NOMO-1 (cell line): ENCODE results near the gene GOLM1.

ENCODE experiments used
- DNase-seq, 2 experiments: peaks; one replicate each; lab custom pipeline; 2025; ENCODE audit not compliant: unreplicated experiment in 2 of 2; lab: John Stamatoyannopoulos, UW

The GOLM1 gene

GRCh38 chr9:86046930-86047341 is 52.4 kb downstream of the GOLM1 start:
- no peak for DNase-seq

- no peak for DNase-seq
Measured at GRCh38 chr9:86046071-86046636, 53.2 kb downstream of the GOLM1 start.

GRCh38 chr9:86045654-86046053 is 53.7 kb downstream of the GOLM1 start:
- DNase-seq, result no peak

DNA sequence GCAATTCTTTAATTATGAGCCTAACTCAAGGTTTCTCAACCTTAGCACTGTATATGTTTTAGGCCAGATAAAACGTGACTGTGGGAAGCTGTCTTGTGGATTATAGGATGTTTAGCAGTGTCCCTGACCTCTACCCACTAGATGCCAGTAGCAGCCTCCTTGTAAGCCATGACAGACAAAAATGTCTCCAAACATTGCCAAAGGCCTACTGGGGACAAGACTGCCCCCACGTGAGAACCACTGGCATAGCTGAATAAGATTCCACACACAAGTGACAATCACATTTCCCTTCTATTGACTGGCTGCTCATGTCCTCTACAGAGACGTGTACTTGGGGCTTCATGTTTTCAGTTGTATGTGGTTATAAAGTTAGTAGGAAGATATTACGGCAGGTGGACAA is 55.4 kb downstream of the GOLM1 start:
- DNase-seq, result no peak

DNA sequence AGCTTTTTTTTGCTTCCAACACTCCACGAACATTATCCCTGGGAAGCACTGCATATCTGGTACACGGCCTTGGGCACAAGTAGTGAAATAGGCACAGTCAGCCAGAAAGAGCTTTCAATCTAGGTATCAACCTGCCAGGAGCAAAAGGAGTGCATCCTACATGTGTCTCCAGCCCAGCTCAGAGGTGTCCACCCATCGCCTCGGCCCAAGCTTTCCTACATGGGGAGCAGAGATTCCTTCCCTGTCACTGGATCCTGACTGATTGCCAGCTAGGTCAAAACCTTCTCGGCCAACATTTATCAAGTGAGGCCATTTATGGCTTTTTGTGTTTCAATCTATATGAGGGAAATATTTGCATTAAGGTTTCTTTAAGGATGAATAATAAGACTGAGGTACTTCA is 55.8 kb downstream of the GOLM1 start:
- DNase-seq, result no peak

DNA sequence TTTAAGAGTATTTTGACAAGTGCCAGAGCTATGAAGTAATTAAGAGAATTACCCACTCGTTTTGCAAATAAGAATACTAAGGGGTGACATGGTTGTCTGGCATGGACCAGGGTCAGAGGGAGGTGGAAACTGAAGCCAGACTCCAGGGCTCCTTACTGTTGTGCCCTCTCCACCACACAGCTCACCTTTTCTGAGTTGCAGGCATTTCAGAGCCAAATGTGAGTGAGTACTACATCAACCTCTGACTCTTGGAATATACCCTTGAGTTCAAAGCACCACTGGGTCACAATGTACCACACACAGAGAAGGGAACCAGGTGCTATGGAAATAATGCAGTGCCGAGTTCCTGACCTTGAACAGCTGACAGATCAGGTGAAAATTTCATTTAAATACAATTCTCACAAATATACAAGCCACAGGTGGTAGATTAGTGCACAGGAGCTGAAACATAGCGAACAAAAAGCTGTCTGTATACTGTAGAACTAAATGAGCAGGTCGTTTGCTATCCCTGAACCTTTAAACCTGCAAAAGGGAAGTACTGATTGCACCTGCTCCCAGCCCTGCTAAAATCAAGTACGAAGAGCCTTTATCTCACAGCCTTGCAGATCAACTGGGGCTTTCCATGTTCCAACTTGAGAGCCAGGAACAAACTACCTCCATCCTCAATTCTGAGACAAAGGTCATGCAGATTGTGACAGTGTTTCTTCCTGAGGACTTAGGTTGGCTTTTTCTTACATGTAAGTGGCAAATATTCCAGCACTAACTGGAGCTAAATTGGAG is 57.0 kb downstream of the GOLM1 start:
- DNase-seq, result no peak

- no peak for DNase-seq
Measured at GRCh38 chr9:86041311-86041741, 58.0 kb downstream of the GOLM1 start.

GRCh38 chr9:86040861-86041155 is 58.5 kb downstream of the GOLM1 start:
- no peak for DNase-seq

GRCh38 chr9:86039991-86040860 is 59.1 kb downstream of the GOLM1 start:
- DNase-seq, result no peak

DNA sequence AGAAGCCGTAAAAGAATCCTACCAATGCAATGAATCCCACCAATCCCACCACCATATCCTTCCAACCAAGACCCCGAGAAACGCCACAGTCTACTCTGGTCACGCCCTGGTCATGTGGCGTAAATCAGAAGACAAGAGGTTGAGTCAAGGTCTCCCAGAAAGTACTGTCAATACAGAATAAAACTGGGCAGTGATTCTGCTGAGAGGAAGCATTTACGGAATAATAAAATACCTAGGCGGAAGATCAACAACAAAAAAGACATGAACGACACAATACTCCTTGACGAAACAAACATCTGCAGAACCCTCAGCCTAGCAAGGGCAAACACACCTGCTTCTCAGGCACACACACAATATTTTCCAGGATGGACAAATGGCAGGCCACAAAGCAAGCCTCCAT is 62.8 kb downstream of the GOLM1 start:
- DNase-seq, result no peak

- no peak for DNase-seq
Measured at GRCh38 chr9:86035827-86036440, 63.4 kb downstream of the GOLM1 start.

DNA sequence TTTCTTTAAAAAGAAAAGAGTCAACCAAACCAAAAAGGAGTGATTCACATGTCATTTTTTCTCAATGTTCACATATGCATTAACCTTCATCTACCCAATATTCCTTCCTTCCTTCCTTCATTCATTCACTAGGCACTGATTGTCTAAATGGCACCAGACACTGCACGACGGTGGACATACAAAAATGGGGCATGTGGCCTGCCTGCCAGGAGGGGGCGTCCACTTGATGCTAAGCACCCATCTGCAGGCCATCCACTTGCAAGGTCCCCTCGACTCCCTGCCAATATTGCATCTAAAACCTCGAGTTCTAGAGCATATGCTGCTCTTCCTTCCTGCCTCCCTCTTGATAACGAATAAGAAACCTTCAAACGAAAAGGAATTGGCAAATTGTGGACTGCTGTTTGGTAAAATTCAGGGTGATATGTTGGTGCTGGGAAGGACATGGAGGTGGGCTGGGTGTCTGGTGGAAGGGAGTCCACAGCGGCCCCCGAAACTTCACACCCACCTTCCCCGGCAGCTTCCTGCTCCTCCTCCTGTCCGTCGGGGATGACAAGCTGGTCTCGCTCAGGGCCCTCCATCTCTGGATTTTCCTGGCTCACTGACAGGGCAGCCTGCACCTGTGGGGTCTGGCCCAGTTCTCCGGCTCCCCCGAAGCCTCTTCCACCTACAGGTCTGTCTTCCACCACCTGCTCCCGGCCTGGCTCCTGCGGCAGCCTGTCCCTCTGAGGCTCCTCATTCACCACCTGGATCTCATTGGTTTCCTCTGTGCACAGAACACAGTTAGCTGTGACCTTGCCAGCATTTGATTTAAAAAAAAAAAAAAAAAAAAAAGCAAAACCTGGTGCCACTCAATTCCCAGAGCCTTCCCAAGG is 64.3 kb downstream of the GOLM1 start:
- DNase-seq, result no peak

DNA sequence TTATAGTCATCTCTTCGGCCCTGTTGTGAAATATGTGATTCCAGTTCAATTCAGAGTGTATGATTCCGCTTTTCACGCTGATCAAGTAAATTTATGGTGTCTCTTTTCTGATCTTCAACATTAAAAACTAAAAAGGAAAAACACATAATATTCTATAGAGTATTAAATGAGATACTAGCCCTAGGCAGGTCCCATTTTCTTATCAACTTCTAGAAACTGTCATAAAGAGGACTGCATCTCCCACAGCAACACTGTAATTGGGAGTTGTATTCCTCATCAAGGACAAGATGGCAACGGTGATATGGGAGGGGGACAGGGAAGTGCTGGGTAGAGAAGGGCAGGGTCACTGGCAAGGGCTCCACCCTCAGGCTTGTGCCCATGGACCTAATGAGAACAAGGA is 71.6 kb downstream of the GOLM1 start:
- DNase-seq, result no peak

GRCh38 chr9:86022687-86023266 is 76.6 kb downstream of the GOLM1 start:
- DNase-seq, result no peak

GRCh38 chr9:86021166-86021565 is 78.2 kb downstream of the GOLM1 start:
- no peak for DNase-seq

- no peak for DNase-seq
Measured at GRCh38 chr9:86020731-86021130, 78.6 kb downstream of the GOLM1 start.

GRCh38 chr9:86009133-86009532 is 90.2 kb downstream of the GOLM1 start:
- DNase-seq, result no peak

- no peak for DNase-seq
Measured at GRCh38 chr9:86005253-86005775, 94.0 kb downstream of the GOLM1 start.

- peak in 1 of 2 experiments; percentile 1 for DNase-seq
Measured at GRCh38 chr9:85995599-85995998, 103.8 kb downstream of the GOLM1 start.

DNA sequence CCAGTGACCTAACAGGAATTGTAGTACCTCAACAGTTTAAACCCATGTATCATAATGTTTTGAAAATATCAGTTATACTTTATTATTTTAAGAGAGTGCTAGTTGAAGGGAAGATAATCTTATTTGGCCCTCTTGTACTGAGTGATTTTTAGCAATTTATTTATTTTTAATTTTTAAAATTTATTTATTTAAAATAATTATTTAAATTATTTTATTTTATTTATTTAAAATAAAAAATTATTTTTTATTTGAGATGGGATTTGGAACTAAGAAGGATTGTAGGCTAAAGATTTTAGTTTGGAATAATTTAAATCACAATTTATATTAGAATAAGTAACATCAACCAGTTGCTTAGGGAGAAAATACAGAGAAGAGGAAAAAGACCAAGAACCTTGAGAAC is 104.3 kb downstream of the GOLM1 start:
- no peak for DNase-seq
